ENCODE measurements around the gene ZNF512B.
"Not testable (repeated sequence)": the region's sequence is repeated elsewhere in the genome, so short reads cannot be mapped to it uniquely, and the experiment has no call there.

ZNF512B gene

GRCh38 chr20:63963784-63964301 lies 5.9 kb downstream of the ZNF512B start:
- DNase-seq (ENCODE audit: low read depth in 1 of 2, low spot score in 1 of 2): no peak

DNA sequence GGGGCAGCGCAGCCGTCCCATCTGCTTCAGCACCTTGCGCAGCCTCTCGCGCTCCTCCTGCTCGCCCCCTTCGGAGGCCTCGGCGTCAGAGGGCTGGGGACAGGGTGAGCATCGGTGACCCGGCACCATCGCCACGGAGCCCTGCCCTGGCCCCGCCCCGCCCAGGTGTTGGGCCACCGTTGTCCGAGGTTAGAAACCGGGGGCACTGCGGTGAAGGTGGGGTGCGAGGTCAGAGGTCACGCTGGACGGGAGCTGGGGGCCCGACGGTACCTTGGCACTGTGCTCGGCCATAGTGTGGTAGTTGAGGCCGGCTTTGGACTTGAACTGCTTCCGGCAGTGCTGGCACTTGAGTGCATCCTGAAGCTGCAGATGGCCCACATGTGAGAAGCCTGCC lies 6.4 kb downstream of the ZNF512B start:
- DNase-seq (ENCODE audit: low read depth in 1 of 2, low spot score in 1 of 2): no peak

- DNase-seq (ENCODE audit: low read depth in 1 of 2, low spot score in 1 of 2): no peak
These were observed 7.0 kb downstream of the ZNF512B start for GRCh38 chr20:63962426-63963347.

- DNase-seq (ENCODE audit: low read depth in 1 of 2, low spot score in 1 of 2): no peak
These were observed 7.9 kb downstream of the ZNF512B start for GRCh38 chr20:63961664-63962425.

DNA sequence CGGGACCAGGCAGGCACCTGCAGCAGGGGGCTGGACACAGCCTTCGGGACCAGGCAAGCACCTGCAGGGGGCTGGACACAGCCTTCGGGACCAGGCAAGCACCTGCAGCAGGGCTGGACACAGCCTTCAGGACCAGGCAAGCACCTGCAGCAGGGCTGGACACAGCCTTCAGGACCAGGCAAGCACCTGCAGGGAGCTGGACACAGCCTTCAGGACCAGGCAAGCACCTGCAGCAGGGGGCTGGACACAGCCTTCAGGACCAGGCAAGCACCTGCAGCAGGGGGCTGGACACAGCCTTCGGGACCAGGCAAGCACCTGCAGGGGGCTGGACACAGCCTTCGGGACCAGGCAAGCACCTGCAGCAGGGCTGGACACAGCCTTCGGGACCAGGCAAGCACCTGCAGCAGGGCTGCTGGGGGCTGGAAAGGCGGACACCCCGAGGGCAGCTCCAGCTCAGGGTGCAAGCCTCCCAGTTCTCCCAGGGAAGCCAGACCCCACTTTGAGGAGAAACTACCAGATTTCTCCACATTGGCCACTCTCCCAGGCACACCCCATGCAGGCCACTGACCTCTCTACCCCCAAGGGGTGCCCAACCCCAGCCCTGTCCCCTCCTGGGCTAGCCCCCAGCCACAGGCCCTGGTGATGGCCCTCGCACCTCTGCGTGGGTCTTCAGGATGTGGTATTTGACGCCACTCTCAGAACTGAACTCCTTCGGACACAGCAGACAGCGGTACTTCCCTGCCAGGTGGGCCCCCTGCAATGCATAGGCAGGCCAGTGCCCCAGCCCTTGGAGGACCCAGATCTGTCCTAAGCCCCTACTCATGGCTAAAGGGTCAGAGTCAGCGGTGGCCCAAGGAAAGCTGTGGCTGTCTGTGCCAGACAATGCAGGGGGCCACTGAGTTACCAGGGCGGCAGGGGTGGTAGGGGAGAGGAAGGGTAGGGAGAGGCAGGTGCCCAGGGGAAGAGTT lies 8.8 kb downstream of the ZNF512B start:
- not testable (repeated sequence) for DNase-seq (ENCODE audit: low read depth in 1 of 2, low spot score in 1 of 2)

DNA sequence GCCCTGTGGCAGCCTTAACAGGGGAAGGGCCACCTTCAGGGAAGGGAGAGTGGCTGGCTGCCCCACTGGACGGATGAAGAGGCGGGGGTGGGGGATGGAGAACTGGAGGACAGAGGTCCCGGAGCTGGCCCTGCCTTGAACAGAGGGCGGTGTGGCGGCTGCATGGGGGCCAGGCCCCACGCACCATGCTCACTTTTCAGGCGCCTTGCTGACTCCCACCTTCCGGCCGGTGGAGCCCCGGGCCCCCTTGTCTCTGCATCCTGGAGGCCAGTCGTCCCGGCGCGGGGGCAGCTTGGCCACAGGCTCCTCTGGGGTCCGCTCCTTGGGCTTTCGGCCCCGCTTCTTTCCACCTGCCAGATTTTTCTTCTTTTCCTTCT lies 10.0 kb downstream of the ZNF512B start:
- no peak for DNase-seq (ENCODE audit: low read depth in 1 of 2, low spot score in 1 of 2)

GRCh38 chr20:63958964-63959698 lies 10.6 kb downstream of the ZNF512B start:
- DNase-seq (ENCODE audit: low read depth in 1 of 2, low spot score in 1 of 2): no peak

GRCh38 chr20:63958471-63958870 lies 11.3 kb downstream of the ZNF512B start:
- no peak for DNase-seq (ENCODE audit: low read depth in 1 of 2, low spot score in 1 of 2)

DNA sequence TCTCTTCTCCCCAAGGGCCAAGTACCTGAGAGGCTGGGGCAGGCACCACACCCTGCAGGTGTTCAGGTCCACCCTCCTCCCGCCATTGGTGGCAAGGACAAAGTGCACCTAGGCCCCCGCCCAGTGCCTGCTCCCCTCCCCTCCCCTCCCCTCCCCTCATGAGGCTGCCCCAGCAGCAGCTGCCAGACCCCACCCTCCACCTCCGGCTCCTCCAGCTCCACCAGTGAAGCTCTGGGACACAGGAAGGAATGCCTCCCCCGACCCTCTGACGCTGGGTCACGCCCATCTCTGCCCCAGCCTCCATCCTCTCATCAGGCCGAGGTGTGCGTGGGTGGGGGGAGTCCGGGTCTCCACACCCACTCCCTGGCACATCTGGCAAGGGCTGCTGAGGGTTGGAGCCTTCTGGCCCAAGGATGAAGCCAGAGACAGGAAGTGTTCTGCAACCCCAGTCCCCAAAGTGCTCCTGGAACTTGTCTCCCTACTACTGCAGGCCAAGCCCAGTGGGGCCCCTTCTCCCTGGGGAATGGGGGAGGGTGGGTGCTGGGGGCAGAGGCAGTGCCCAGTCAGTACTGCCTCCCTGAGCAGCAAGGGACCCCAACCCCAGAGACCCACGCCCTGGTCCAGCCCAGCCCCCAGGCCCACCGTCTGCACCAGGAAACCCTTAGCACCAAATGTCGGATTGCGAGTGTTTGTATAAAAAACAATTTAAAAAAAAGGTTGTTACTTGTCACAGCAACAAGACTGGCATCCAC lies 11.9 kb downstream of the ZNF512B start:
- DNase-seq (ENCODE audit: low read depth in 1 of 2, low spot score in 1 of 2): no peak

GRCh38 chr20:63957004-63957689 lies 12.6 kb downstream of the ZNF512B start:
- DNase-seq (ENCODE audit: low read depth in 1 of 2, low spot score in 1 of 2): peak in 1 of 2 donors; percentile 63

DNA sequence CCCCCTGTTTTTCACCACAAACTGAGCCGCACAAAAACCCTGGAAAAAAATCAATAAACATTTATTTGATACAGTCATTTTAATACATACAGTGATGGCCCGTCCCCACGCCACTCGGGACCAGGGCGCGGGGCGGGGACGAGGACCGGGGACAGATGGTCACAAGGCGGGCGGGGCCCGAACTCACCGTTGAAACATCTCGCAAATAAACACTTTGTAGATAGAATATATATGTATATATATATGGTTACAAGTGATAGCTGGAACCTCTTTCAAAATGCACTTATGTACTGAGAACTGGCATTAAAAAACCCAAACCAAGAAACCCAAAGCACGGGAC lies 13.1 kb downstream of the ZNF512B start:
- DNase-seq (ENCODE audit: low read depth in 1 of 2, low spot score in 1 of 2): no peak

- peak; percentile 71 to 83 for DNase-seq (ENCODE audit: low read depth in 1 of 2, low spot score in 1 of 2)
These were observed 13.7 kb downstream of the ZNF512B start, which contains the start of gene UCKL1 for GRCh38 chr20:63955827-63956663. Gene UCKL1, minus strand, starts transcription at chr20:63956416. Its CDS starts 44 bp downstream, at chr20:63956372.

DNA sequence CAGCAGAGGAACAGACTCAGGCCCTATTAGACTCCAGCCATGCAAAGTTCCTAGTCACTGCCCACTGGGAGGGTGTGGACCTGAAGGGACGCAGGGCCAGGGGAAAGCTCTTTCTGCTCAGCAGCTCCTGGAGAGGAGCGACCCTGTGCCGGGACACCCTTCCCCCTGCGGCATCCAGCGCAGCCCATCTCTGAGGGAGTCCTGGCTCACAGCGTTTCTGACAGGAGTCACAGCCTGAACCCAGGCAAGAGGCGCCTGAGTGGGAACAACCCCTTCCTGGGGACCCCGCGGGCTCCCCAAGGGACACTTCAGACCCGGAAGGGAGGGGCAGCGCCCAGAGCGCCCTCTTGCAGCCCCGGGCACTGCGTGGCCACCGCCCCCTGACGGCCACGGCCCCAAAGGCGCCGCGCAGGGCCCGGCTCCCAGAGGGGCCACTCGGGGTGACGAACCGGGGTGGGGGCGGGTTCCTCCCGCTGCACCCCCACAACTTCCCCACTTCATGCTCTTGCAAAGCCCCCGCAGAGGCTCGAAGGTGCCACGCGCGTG lies 14.4 kb downstream of the ZNF512B start:
- no peak for DNase-seq (ENCODE audit: low read depth in 1 of 2, low spot score in 1 of 2)

DNA sequence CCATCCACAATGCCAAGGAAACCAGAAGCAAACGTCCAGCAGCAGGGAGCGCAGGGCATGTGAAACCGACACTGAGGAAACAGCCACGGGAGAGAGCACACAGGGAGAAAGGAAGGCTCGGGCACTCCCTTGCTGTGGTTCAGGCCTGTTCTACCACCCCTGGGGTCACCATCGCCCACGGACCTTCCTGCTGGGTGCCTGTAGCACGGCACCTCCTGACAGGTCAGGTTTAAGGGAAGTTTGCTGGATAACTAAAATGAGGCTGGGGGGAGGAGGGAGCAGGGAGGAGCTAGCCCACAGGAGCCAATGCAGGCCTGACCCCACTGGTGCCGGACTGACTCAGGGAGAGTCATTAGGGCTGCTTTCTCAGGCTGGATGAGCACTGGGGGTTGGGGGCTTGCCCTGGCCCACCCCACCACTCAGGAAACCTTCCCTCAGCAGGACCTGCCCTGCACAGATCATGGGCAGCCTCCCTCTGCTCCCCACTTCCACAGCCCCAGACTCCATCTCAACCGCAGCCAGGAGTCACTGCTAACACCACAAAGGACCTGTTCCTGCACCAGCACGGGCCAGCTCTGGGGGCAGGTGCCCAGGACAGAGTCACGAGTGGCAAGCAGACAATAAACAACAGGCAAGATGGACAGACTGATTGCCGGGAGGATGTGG lies 15.8 kb downstream of the ZNF512B start:
- no peak for DNase-seq (ENCODE audit: low read depth in 1 of 2, low spot score in 1 of 2)

- no peak for DNase-seq (ENCODE audit: low read depth in 1 of 2, low spot score in 1 of 2)
These were observed 17.0 kb downstream of the ZNF512B start for GRCh38 chr20:63952769-63953168.

DNA sequence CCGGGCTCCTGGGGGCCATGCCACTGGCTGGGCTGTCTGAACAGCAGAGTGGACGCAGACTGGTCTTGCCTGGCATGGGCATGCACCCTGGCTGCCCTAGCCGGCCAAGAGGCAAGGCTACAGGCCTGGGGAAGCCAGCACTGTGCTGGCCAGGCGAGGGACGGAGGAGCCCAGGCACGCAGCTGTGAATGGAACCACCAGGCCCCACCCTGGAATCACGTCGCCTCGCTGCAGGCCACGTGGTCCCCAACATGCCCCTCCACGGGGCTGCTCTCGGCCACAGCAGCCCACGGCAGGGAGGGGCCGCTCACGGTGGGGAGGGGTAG lies 17.6 kb downstream of the ZNF512B start:
- no peak for DNase-seq (ENCODE audit: low read depth in 1 of 2, low spot score in 1 of 2)

Measured in activated CD4-positive, alpha-beta T cell treated with anti-CD3 and anti-CD28 coated beads, Interleukin-2, amount 50 U/mL, for 24 hours (primary cell).